HG03280 (cell line): ENCODE results near the gene NAP1L1.

Source experiments
- ATAC-seq: cut with Tn5 transposase; IDR thresholded peaks from one replicate; pipeline ENCODE4 v1.9.1; 2021; ENCODE audit warnings: mild to moderate bottlenecking, moderate library complexity; ENCODE audit not compliant: unreplicated experiment

NAP1L1 gene

GRCh38 chr12:76041406-76041805, 43.1 kb downstream of the NAP1L1 start:
- ATAC-seq, result no peak

DNA sequence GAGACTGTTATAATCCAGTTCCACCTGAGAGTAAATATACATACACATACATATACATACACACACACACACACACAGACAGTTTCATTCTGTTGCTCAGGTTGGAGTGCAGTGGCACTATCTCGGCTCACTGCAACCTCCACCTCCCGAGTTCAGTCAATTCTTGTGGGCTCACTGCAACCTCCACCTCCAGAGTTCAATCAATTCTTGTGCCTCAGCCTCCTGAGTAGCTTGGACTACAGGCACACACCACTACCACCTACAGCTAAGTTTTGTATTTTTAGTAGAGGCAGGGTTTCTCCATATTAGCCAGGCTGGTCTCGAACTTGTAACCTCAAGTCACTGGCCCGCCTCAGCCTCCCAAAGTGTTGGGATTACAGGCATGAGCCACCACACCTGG, 44.0 kb downstream of the NAP1L1 start:
- no peak for ATAC-seq

DNA sequence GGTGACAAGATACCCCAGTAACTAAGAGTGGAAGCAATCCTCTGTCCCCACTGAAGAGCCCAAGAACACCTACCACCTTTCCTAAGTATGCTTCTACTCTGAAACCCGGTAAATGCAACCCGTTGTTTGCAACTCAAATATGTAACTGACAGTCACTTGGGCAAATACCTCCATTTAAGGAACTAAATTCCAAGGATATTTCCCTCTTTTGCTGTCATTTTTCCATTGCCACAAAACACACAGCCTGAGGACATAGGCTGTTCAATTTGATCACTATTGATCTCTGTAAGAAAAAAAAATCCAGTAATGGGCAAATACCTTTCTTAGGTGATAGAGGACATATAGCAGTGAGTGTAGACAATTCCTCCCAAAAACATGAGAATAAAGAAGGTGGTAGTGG, 46.3 kb downstream of the NAP1L1 start:
- ATAC-seq, result no peak

GRCh38 chr12:76037130-76038103, 47.1 kb downstream of the NAP1L1 start:
- peak; percentile 80 for ATAC-seq

DNA sequence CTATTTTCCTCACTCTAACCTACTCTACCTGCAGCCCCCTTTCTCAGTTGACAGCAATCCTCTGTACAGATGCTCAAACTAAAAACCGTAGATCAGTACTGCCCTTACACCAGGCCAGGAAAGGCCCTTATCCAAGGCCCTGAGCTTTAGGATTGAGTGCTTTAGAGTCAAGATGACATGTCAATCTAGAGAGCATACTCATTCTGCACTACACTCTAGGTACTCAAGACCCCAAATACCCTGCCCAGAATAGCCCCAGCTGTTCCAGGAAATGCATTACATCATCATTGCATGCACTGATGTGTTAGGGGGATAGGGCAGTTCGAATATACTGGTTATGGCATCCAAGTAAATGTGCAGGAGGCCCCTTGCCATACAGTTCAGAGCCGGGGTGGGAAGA, 49.4 kb downstream of the NAP1L1 start:
- no peak for ATAC-seq

DNA sequence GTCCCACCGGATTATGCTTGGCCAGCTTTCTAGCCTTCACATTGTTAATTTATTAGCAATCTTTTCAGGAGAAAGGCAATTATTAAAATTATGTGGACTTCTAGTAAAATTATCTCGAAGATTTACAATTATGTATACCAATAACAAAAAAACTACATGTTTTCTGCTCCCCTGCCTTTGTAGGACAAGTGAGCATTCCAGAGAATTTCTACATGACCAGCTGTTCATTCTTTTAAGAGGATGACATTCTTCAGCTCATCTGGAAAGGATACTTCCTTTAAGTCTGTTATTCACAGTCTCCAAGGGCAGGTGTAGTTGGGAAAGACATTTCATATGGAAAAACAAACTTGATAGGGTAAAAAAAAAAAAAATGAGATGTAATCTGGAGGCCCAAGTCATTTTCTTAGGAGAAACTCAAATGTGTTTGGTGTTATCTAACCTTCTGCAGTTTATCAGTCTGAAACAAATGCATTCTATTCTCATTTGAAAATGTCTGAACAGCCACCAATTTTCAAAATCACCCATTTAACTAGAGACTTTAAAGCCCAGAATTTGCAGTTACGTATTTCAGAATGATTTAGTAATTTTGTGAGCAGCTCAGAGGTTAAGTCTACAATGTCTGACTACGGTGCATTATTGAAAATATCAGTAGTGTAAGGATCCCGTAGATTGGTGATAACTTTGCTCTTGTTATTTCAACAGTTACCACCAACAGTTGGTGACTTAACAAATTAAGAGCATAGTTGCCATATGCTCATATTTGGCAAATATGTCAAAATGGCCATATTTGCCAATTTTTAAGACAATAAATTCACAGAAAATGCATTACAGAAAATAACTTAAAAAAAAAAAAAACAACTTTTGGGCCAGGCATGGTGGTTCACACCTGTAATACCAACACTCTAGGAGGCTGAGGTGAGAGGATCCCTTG, 51.1 kb downstream of the NAP1L1 start:
- no peak for ATAC-seq

DNA sequence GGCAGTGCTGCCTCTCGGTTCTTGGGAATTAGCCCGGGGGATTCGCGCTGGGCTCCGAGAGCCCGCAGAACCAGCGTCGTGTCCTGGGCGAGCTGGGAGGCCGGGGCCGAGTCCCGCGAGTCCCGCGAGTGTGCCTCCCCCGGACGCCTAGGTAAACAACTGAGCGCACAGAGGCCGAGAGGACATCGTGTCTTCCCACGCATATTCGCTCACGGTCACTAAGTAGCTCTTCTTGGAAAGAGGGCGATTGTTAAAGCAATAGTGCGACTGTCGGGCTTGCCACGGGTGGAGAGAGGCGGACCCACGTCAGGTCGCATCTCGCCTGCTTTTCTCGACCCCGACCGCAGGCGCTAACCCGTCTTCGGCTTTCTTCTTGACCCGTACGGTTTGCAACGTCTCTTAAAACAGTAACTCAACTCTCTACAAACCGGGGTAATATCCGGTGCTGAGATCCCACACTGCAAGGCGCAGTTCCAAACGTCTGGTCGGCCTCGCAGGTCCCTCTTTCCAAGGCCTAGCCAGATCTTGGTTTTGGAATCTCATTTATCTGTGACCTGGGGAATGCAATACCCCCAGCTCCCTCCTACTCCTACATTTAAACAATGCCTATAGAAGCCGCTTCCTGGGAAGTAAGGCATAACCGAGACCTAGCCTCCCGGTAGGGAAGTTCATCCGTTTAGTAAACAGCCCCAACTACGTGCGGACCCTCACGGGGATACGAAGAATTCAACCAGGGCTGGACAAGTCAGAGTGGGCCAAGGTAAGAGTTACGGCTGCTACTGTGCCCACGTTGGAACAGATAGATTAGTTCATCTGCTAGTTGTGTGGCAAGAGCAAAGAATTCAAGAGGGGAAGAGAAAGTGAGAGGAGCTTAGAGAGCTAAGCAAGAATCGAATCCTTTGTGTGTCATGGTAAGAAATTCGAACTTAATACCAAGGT, 52.2 kb downstream of the NAP1L1 start:
- peak; percentile 33 for ATAC-seq

DNA sequence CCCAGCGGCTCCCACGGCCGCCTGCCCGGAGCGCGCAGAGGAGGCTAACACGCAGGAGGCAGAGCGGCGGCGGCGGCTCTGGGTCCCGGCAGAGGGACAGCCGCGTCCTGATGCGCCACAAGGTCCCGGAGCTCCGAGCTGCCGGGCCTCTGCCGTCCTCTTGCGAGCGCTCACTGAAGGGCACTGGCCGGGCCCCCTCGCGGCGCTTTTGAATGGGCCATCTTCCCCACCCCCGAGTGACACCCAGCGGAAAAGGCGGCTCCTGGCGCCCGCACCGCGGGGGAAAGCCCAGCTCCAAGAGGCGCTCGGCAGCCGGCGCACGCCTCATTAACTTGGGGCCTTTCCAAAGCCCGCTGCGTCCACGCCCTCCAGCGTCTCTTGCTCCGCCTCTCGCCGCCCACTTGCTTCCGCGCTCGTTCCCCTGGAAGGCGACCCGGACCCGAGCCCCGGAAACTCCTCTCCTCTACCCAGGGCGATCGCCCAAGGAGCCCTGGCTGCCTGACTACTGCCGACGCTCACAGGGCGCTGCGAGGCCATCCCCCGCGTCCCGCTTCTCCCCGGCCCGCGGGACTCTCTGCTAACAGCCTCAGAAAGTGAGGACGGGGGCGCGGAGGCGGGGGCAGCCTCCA, 53.0 kb downstream of the NAP1L1 start, which contains the start of gene PHLDA1:
Gene PHLDA1 (minus strand): TSS at position 363 of the 629 bp plus-strand sequence.
- ATAC-seq, result peak; percentile 82

GRCh38 chr12:76031081-76031413, 53.4 kb downstream of the NAP1L1 start:
- no peak for ATAC-seq

DNA sequence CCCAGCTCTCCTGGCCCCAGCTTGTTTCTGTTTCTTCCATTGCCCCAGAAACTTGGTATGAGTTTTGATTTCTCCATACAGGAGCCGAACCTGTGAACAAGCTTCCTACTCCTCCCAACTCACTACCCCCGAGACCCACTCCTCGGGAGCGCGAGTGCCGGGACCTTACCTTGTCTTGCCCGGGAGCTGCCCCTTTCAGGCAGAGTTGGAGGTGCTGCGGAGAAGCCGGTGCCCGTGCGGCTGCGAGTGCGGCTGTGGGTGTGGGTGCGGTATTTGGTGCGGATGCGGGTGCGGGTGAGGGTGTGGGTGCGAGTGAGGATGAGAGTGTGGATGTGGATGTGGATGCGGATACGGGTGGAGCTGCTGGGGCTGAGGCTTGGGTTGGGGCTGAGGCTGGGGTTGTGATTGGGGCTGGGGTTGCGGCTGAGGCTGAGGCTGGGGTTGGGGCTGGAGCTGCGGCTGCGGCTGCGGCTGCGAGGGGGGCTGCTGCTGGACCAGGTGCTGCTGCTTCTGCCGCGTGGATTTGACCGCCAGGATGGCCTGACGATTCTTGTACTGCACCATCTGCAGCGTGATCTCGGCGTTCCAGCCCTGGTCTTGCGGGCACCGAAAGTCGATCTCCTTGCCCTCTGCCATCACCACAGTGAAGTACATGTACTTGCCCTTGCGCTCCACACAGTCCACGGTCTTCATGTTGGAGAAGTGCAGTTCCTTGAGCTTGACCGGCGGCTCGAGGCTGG, 54.0 kb downstream of the NAP1L1 start:
- no peak for ATAC-seq

GRCh38 chr12:76029982-76030340, 54.5 kb downstream of the NAP1L1 start:
- ATAC-seq, result no peak

GRCh38 chr12:76028571-76029277, 55.8 kb downstream of the NAP1L1 start:
- no peak for ATAC-seq

DNA sequence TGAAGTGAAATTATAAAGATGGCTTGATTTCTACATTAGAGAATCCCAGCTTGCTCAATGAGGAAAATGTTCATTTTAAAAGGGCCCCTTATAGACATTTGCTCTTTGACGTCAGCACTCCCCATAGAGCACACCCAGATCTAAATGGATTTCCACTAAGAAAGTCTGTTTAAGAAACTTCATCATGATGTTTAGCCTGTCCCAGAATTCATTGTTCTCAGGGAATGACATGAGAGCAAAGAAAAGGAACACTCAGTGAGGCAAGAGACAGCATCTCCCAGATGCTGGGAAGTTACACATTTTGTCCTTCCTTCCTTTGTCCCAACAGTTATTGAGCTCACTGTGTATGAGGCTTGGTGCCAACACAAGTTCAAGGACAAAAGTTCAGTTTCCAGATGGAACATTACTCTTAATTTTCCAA, 57.8 kb downstream of the NAP1L1 start:
- ATAC-seq, result no peak

DNA sequence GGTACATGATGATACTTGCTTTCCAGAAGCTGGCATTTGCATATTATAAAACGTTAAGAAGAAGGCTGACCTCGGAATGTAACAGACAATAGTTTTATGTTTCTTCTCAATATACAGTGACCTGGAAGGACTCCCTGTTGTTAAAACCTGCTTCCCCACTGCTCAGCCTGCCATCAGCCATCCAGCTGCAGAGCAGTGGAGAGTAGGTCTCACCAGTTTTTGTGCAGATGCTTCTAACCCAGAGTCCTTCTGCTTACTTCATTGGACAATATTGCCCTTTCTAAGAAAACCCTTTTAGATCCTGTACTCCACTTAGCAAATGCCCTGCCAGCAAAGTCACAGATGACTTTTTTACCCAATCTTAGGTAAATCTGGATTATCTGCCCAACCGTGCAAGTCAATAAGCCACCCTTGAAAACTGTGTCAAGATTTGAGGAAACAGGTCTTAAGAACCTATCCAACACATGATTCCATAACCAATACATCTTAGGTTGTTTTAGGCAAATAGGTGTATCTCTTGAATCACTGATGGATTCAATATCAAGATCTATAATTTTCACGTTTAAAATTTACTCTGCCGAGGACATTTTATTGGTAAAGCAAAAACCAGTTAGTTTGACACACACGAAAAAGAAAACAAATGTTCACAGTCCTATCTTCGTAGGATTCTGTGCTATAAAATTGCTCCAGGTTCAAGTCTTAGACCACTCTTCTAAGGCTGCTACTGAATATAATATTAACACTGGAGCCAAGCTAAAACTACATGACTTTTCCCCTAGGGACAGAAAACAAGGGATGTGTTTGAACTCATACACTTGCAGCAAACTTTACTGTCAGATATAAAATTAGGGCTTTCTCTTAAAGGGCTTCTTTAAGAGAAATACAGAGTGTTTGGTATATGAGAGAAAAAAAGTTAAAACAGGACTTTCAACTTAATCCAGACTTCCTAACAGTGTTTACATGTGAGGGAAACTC, 58.6 kb downstream of the NAP1L1 start:
- no peak for ATAC-seq

GRCh38 chr12:76024942-76025600, 59.4 kb downstream of the NAP1L1 start:
- ATAC-seq, result no peak

DNA sequence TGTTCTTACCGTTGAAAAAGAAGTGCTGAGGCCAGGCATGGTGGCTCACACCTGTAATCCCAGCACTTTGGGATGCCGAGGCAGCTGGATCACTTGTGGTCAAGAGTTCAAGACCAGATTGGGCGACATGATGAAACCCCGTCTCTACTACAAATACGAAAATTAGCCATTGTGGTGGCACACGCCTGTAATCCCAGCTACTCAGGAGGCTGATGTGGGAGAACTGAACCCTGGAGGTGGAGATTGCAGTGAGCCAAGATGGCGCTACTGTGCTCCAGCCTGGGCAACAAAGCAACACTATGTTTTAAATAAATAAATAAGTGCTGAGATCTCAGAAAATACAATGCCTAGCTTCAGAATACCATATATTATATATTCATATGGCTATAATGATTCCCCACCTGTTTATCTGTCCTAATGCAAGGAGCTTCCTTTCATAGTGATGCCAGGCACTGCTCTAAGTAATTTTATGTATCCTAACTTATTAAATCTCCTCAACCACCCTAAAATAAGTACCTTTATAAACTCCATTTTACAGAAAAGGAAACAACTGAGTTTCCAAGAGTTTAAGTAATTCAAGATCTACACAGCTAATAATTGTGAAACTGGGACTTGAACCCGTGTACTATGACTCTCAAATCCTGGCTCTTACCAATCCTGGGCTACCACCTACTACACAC, 60.2 kb downstream of the NAP1L1 start:
- ATAC-seq, result no peak
